Hematopoietic multipotent progenitor cell treated with erythropoietin and hydrocortisone succinate and interleukin-3 and kit ligand, for 17 days (in vitro differentiated cells): Measurements from ENCODE around the gene ROR1.

Experiments used
- DNase-seq: peaks from one replicate; pipeline ENCODE4 v3.0.0-alpha.2; 2015; ENCODE audit warnings: low spot score

ROR1 gene

DNA sequence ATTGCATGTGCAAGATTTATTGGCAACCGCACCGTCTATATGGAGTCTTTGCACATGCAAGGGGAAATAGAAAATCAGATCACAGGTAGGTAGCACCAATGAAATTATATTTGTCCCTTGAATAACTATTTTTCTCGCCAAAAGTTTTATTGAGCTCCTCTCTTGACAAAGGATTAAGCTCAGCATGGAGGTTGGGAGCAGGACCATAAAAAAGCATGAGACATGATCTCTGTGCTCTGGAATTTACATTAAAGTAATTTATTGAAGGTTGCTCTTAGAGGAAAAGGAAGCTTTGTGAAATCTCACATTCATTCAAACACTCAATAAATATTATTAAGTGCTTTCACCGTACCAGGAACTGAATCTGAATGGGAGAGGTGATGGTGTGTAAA, 363.6 kb downstream of the ROR1 start:
- DNase-seq: no peak

- DNase-seq: no peak
Observed at GRCh38 chr1:64139877-64140276, 366.1 kb downstream of the ROR1 start.

DNA sequence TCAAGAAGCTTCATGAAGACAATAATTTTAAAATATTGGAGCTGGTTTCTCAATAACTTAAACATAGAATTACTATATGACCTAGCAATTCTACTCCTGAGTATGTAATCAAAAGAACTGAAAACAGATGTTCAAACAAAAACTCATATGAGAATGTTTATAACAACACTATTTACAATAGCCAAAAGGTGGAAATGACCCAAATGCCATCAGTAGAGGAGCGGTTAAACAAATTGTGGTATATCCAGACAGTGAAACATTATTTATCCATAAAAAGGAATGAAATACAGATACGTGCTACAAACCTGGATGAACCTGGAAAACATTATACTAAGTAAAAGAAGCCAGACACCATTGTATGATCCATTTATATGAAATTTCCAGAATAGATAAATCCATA, 366.8 kb downstream of the ROR1 start:
- DNase-seq: no peak

DNA sequence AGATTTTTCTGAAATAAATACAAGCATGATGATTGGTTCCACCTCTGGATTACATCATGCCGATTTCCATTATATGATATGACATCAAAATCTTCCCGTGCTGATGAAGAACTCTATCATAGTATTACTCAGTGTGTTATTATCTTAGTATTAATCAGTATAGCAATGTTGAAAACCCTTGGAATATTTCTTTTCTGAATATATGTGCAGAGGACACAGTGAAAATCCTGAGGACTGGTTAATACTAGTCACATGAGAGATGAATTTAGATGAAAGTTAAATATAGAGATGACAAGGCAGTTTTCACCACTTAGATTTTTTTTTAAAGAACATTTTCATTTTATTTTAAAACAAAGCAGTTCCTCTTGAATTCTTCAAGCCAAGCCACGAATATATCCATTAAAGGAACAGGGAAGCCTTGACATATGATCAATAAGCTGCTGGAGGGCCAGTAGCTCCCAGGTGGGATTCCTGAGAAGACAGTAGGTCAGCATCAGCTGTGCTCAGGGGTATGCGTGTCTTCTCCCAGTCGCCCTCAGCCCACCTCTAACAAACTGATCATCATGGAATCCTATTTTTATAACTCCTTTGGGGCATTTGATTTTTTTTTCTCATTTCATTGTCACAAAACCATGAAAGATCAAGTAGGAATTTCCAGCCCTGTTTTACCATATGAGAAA, 373.4 kb downstream of the ROR1 start:
- DNase-seq: no peak

GRCh38 chr1:64147759-64148158, 373.9 kb downstream of the ROR1 start:
- DNase-seq: no peak

GRCh38 chr1:64150266-64150665, 376.4 kb downstream of the ROR1 start:
- DNase-seq: no peak

- DNase-seq: no peak
Observed at GRCh38 chr1:64150729-64151230, 377.0 kb downstream of the ROR1 start.

DNA sequence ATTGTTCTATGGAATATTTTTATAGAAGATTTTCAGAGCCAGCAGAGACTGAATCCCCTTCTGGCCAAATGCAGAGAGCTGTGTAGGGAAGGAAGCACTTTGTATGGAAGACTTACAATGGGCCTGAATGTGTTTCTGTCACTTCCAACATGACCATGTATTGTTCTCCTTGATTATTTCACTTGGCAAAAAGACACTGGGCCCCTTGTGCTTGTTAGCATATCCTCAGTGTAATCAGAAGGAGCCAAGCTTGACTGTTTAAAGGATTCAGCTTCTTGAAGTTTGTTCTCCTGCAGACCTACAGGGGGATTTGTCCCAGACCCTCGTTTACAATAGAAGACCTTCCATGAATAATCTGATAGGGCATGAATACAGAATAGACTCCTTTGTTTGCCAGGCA, 381.5 kb downstream of the ROR1 start:
- no peak for DNase-seq

DNA sequence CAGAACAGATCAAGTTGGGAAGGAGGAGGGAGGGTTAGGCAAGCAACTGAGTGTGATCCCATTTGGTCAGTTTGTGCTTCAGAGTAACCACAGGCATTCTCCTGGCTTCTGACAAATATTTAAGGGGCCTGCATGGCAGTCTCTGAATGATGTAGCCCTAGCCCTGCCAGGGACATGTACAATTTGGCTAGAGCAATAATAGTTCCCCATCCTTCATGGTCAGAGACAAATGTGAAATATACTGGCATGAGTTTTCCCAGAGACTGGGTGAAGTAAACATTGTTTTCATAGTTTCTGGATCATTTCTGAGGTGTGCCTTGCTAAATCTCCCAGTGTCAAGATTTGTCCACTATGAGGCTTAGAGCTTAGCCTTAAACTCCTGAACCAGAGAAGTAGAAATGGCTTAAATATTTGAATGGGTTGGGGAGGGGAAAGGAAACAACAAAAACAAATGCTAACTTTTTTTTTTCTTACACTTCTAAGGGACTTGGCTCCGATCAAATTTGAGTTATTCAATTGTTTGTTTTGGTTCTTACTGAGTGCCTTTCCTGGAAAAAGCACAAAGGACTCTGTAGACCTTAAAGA, 387.6 kb downstream of the ROR1 start:
- DNase-seq: no peak

- no peak for DNase-seq
Observed at GRCh38 chr1:64162151-64162550, 388.3 kb downstream of the ROR1 start.

GRCh38 chr1:64162804-64163203, 389.0 kb downstream of the ROR1 start:
- no peak for DNase-seq

- no peak for DNase-seq
Observed at GRCh38 chr1:64163431-64163830, 389.6 kb downstream of the ROR1 start.

GRCh38 chr1:64163970-64164369, 390.2 kb downstream of the ROR1 start:
- no peak for DNase-seq

DNA sequence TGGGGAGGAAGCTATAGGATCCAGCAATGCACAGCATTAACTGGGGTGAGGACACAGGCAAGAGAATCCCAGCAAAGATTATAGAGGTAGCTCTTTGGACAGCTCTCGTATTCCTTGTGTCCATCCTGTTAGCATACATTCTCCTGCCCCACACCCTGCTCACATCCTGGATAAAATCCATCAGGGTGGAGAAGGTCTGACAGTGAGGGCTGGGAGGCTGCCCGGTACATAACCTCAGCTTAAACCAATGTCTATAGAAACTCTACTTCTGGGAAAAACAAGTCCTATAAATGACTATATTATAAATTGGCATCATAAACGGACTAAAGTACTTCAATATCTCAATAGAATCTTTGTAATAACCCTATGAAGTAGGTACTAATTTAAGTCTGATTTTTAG, 392.8 kb downstream of the ROR1 start:
- no peak for DNase-seq

- DNase-seq: no peak
Observed at GRCh38 chr1:64167176-64167575, 393.4 kb downstream of the ROR1 start.

DNA sequence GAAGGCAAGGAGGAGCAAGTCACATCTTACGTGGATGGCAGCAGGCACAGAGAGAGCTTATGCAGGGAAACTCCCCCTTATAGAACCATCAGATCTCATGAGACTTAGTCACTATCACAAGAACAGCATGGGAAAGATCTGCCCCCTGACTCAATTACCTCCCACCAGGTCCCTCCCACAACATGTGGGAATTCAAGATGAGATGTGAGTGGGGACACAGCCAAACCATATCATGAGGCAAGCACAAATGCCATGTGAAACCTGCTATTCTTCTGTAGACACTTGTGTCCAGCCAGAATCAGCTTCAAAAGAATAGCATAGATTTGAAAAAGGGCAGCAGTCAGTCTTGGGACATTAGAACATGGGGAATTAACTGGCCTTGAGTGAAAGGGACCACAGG, 397.4 kb downstream of the ROR1 start:
- no peak for DNase-seq

DNA sequence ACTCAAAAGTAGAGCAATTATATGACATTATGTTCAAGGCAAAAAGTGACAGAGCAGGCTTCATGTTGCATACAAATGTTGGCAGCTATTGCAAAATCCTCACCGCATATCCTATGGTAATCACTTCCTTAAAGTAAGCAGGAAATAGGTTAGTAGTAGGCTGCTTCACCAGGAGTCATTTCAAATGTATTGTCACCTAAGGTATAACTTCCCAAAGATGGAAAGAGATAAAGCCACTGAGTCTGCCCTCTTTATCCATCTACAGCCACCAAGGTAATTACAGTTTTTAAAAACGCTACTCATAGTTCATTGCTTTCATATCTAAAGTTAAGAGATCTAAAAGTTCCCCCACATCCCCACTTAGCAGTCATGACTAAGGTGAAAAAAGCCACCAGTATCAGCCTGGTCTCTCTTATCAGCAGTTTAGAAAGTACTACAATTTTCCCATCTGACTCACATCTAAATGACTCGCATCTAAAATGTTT, 398.0 kb downstream of the ROR1 start:
- DNase-seq: no peak

- no peak for DNase-seq
Observed at GRCh38 chr1:64172458-64172983, 398.7 kb downstream of the ROR1 start.

DNA sequence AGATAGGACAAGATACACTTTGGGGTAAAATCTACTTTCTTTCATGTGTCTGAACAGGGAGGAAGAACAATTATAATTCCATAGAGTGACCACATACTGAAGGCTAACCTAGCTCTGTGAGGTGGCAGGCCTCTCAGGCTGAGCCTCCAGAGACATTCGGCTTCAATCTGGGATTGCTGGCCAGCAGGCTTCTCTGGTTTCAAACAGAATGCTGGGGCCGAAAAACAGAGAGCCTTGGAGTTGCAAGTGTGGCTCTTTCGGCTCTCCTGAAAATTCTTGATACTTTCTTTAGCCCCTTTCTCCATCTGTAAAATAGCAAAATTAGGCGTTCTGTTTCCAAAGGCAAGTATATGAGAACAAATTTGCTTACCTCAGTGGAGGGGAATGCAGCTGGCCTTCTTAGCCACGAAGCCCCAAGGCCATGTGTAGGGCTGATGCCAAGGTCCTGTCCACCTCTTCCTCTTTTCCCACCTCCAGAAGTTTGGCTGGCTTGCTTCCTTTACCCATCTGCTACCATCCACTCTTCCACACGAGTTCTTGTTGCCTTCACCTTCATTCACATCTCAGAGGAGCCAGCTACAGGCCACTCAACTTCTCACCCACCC, 399.6 kb downstream of the ROR1 start:
- no peak for DNase-seq

GRCh38 chr1:64175639-64176038, 401.8 kb downstream of the ROR1 start:
- no peak for DNase-seq

- DNase-seq: no peak
Observed at GRCh38 chr1:64176659-64177058, 402.8 kb downstream of the ROR1 start.

DNA sequence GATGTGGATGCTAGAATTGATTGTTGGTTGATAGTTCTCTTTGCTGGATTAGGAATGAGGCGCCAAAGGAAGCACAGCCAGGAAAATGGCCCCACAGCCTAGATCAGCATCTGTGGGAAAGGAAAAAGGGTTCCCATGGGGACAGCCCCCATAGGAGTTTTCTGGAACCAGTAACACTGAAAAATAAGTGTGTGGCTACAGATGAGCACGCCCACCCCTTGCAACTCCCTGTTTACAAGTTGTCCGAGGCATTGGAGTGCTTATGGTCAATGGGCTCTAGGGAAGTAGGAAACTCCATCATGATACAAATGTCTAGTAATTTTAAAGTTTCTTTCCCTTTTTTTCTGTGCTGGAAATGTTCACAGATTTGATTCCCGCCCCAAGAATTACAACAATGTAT, 405.8 kb downstream of the ROR1 start:
- DNase-seq: no peak

DNA sequence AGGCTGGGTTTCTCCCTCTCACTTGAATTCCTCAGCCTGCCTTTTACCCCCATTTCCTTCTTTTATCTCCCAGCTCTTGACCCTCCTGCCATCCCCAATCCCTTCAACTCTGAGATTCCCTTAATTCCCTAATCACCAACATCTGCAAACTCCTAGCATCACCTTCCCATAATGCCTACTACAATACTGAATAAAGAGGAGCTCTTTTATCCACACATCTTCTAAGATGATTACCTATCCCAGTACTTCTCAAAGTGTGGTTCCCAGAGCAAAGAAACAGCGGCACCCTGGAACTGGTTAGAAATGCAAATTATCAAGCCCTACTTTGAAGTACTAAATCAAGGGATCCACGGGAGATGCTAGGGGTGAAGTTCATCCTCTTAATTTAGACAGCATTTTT, 408.4 kb downstream of the ROR1 start:
- DNase-seq: no peak
